HCEC 1CT (cell line): ENCODE data around the gene PCDH11Y.
"Not testable (repeated sequence)": the region's sequence is repeated elsewhere in the genome, so short reads cannot be mapped to it uniquely, and the experiment has no call there.

ENCODE experiments used
- DNase-seq: peaks from one replicate; pipeline ENCODE4 v3.0.0-alpha.2; 2017

The PCDH11Y gene

GRCh38 chrY:5000057-5000456 is at the start of gene PCDH11Y:
Gene PCDH11Y (plus strand): TSS chrY:5000296. CDS start chrY:5057100, 56,804 bp downstream.
- not testable (repeated sequence) for DNase-seq

- DNase-seq, result not testable (repeated sequence)
These were observed 32.2 kb upstream of the PCDH11Y start for GRCh38 chrY:4967894-4968293.

- DNase-seq, result not testable (repeated sequence)
These were observed 8.2 kb upstream of the PCDH11Y start for GRCh38 chrY:4991743-4992400.

- not testable (repeated sequence) for DNase-seq
These were observed 5.2 kb upstream of the PCDH11Y start for GRCh38 chrY:4994892-4995291.

- not testable (repeated sequence) for DNase-seq
These were observed 2.5 kb downstream of the PCDH11Y start for GRCh38 chrY:5002476-5003184.

- not testable (repeated sequence) for DNase-seq
These were observed 39.0 kb downstream of the PCDH11Y start for GRCh38 chrY:5038972-5039523.

- not testable (repeated sequence) for DNase-seq
These were observed 82.9 kb downstream of the PCDH11Y start for GRCh38 chrY:5083017-5083416.

GRCh38 chrY:5182998-5183397 is 182.9 kb downstream of the PCDH11Y start:
- DNase-seq, result not testable (repeated sequence)

- DNase-seq, result not testable (repeated sequence)
These were observed 215.0 kb downstream of the PCDH11Y start for GRCh38 chrY:5215116-5215515.

GRCh38 chrY:5324931-5325330 is 324.8 kb downstream of the PCDH11Y start:
- DNase-seq, result not testable (repeated sequence)

GRCh38 chrY:5342220-5342619 is 342.1 kb downstream of the PCDH11Y start:
- DNase-seq, result not testable (repeated sequence)

GRCh38 chrY:5543705-5544104 is 543.6 kb downstream of the PCDH11Y start:
- DNase-seq, result not testable (repeated sequence)

- not testable (repeated sequence) for DNase-seq
These were observed 638.5 kb downstream of the PCDH11Y start for GRCh38 chrY:5638589-5638988.

- DNase-seq, result not testable (repeated sequence)
These were observed 679.2 kb downstream of the PCDH11Y start for GRCh38 chrY:5679265-5679664.

- not testable (repeated sequence) for DNase-seq
These were observed 708.6 kb downstream of the PCDH11Y start for GRCh38 chrY:5708727-5709126.

- not testable (repeated sequence) for DNase-seq
These were observed 709.8 kb downstream of the PCDH11Y start for GRCh38 chrY:5709788-5710381.

GRCh38 chrY:5761403-5761802 is 761.3 kb downstream of the PCDH11Y start:
- DNase-seq, result not testable (repeated sequence)

- DNase-seq, result not testable (repeated sequence)
These were observed 776.4 kb downstream of the PCDH11Y start for GRCh38 chrY:5776485-5776884.
